Fibroblast of mammary gland (primary cell): Measurements from ENCODE around the gene APOBR.

Source experiments
- DNase-seq: peaks from one replicate; pipeline ENCODE4 v3.0.0-alpha.2; 2010; ENCODE audit warnings: low read depth
- H3K4me3 ChIP-seq: 2 replicates; pipeline ENCODE4 v1.5.1; 2011; ENCODE audit warnings: low read depth, mild to moderate bottlenecking, low read length, moderate library complexity; ENCODE audit not compliant: control insufficient read depth
- TF ChIP-seq, protein P1 (sequence below): conservative IDR thresholded peaks from 2 replicates; pipeline ENCODE4 v1.5.1; 2011; ENCODE audit warnings: low read depth, low read length, inconsistent platforms; ENCODE audit not compliant: control insufficient read depth, insufficient read depth

The APOBR gene

DNA sequence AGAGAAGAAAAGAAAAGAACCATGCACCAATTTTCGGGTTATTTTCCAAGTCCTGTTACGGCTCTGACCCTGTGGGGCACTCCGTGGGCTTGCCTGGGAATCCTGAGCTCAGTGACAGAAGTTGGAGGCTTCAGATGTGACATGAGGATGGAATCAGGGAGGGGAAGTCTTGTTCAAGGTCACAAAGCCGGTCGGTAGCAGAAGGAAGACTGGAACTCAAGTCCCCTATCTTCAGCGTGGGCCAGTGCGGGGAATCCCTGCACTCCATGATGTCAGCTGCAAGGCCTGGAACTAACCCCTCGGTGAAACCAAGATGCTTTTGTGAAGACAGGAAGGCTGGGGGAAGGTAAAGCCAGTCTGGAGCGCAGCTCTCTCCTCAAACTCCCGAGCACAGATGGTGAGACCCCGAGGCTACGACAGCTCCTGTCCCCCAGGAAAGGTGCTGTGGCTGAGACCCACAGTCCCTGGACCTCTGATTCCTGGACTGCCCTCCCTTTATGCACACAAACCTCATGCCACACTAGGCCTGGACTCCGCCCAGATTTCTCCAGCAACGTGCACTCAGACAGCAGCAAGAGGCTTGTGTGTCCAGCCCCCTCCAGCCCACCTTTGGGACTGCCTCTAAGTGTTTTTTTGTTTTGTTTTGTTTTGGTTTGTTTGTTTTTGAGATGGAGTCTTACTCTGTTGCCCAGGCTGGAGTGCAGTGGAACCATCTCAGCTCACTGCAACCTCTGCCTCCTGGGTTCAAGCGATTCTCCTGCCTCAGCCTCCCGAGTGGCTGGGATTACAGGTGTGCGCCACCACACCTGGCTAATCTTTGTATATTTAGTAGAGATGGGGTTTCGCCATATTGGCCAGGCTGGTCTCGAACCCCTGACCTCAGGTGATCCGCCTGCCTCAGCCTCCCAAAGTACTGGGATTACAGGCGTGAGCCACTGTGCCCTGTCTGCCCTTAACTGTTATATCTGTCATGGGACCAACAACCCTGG lies 17.7 kb downstream of the APOBR start:
- TF ChIP-seq, protein P1, sequence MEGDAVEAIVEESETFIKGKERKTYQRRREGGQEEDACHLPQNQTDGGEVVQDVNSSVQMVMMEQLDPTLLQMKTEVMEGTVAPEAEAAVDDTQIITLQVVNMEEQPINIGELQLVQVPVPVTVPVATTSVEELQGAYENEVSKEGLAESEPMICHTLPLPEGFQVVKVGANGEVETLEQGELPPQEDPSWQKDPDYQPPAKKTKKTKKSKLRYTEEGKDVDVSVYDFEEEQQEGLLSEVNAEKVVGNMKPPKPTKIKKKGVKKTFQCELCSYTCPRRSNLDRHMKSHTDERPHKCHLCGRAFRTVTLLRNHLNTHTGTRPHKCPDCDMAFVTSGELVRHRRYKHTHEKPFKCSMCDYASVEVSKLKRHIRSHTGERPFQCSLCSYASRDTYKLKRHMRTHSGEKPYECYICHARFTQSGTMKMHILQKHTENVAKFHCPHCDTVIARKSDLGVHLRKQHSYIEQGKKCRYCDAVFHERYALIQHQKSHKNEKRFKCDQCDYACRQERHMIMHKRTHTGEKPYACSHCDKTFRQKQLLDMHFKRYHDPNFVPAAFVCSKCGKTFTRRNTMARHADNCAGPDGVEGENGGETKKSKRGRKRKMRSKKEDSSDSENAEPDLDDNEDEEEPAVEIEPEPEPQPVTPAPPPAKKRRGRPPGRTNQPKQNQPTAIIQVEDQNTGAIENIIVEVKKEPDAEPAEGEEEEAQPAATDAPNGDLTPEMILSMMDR = no peak
- no peak for DNase-seq
- H3K4me3 ChIP-seq = no peak overlapping the region

DNA sequence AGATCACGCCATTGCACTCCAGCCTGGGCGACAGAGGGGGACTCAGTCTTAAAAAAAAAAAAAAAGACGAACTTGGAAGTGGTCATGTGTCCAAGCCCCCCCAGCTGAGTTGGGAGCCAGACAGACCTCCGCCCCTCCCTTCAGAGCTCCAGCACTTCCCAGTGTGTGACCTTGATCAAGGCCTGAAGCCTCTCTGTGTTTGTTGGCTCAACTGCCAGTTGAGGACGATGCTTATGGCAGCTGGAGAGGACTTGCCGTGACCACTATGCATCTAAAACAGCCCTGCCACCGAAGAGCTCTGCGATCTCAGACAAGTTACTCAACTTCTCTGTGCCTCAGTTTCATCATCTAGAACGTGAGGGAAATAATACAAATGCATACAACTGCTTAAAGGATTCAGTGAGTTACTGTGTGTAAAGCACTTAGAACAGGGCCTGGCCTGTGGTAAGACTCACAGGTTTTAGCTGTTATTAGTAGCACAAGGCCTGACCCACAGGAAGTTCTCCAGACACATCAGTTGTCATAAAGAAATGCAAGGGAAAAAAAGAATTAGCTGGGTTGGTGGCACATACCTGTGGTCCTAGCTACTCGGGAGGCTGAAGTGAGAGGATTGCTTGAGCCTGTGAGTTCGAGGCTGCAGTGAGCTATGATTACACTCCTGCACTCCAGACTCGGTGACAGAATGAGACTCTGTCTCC lies 19.2 kb downstream of the APOBR start:
- H3K4me3 ChIP-seq = no peak overlapping the region
- no peak for DNase-seq
- TF ChIP-seq, protein P1 = no peak

DNA sequence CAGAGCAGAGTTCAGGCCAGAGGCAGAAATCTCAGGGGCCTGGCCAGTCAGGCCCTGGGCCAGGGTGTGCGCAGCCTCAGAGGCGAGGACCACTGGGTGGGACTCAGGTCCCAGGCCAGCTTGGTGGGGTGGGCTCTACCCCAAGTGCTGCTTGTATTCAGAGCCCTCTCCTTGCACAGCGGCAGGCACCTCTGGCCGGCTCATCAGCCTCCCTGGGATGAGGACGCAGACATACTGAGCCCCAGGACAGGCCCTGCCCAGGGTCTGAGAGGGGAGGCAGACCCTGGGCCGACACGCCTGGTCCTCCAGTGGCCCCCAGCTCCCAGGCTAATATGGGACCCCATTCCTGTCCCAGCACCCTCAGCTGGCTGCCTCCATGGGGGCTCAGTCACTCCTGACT lies 19.8 kb downstream of the APOBR start:
- no peak for DNase-seq
- H3K4me3 ChIP-seq = no peak overlapping the region
- TF ChIP-seq, protein P1 = no peak

DNA sequence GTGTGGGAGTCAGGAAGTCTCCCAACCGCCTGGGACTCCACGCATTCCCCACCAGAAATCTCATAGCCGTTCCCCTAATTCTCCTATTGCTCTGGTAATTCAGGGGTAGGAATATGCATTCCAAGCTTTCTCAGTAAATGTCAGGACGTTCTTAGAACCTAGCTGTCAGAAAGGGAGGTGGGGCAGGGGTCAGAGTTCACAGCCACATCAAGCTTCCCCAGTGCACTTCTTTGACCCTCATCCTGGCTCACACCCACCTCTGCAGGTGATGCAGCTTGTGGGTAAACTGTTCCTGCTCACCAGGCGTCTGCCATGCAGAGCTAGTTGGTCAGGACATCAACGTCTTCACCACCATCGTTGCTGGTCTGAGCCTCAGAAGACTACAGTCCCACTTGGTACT lies 26.2 kb downstream of the APOBR start:
- no peak for DNase-seq
- no peak overlapping the region for H3K4me3 ChIP-seq
- TF ChIP-seq, protein P1 = no peak

DNA sequence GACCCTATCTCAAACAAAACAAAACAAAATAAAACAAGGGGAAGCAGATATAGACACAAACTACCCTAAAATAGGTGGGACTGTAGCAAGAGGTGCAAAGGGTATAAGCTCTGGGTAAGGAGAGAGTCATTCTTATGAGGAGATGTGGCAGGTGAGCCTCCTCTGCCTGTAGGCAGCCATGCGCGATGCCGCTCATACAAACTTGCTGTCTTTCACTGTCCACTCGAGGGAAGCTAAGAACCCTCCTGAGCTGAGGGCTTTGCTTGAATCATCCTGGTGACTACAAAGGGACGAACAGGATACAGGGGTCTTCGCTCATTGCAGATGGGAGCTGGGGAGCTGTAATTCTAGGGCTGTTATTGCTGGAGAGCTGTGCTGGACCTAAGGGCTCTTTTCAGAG lies 27.0 kb downstream of the APOBR start:
- H3K4me3 ChIP-seq = no peak overlapping the region
- TF ChIP-seq, protein P1 = no peak
- no peak for DNase-seq

DNA sequence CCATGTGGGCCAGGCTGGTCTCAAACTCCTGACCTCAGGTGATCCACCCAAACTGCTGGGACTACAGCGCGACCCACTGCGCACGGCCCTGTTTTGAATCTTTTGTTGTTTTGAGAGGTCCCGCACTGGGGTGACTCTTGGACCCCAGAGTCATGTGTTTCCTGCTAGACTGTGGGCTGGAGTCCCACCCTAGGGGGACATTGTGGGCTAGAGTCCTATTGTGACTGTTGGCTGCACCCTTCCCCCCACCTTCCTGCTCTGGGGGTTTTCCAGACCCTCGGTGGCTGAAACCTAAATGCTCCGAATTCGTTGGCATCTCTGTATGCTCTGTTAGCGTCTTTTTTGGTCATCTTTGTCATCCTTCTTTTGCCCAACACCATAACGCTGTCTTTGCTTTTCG lies 28.3 kb downstream of the APOBR start:
- DNase-seq = no peak
- TF ChIP-seq, protein P1 = no peak
- H3K4me3 ChIP-seq = no peak overlapping the region
